T-helper 22 cell (primary cell): Measurements from ENCODE around the gene PITHD1.
A peak's percentile ranks its signal among the peaks of the same experiment; 100 is the strongest.
"Not testable (repeated sequence)": the region's sequence is repeated elsewhere in the genome, so short reads cannot be mapped to it uniquely, and the experiment has no call there.

Source experiments
- DNase-seq: peaks from one replicate; pipeline ENCODE4 v3.0.0-alpha.2; 2020; ENCODE audit warnings: low read depth

The PITHD1 gene

GRCh38 chr1:23774174-23774880, 3.9 kb upstream of the PITHD1 start:
- DNase-seq = no peak

GRCh38 chr1:23776217-23776616, 2.0 kb upstream of the PITHD1 start:
- no peak for DNase-seq

- DNase-seq = no peak
These were observed 1.7 kb downstream of the PITHD1 start for GRCh38 chr1:23779826-23780371.

GRCh38 chr1:23783141-23783540, 4.9 kb downstream of the PITHD1 start:
- DNase-seq = not testable (repeated sequence)

- DNase-seq = no peak
These were observed 6.6 kb downstream of the PITHD1 start for GRCh38 chr1:23784846-23785245.

DNA sequence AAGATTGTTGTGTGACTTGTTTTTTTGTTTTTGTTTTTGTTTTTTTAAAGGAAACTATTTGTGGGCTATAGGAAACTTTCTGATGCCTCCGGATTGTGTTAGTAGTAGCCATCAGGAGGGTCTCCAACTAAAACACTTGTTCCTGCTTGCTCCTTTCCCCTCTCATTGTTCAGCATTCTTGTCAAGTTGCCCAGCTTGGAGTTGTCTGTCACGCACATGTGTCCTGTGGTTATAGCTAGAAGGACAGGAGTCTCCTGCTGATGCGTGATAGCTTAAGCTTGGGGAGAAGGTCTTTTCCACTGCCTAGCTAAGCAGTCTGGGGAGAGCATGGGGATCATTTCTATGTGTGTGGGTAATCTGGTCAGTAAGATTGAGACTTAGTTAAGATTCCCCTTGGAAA, 9.5 kb downstream of the PITHD1 start:
- DNase-seq = no peak

GRCh38 chr1:23788695-23789094, 10.5 kb downstream of the PITHD1 start:
- no peak for DNase-seq

GRCh38 chr1:23790696-23791515, 12.7 kb downstream of the PITHD1 start, which contains the start of gene LYPLA2:
LYPLA2 (plus strand) TSS chr1:23791145; CDS start chr1:23792683, 1,538 bp downstream.
- peak; percentile 77 for DNase-seq

DNA sequence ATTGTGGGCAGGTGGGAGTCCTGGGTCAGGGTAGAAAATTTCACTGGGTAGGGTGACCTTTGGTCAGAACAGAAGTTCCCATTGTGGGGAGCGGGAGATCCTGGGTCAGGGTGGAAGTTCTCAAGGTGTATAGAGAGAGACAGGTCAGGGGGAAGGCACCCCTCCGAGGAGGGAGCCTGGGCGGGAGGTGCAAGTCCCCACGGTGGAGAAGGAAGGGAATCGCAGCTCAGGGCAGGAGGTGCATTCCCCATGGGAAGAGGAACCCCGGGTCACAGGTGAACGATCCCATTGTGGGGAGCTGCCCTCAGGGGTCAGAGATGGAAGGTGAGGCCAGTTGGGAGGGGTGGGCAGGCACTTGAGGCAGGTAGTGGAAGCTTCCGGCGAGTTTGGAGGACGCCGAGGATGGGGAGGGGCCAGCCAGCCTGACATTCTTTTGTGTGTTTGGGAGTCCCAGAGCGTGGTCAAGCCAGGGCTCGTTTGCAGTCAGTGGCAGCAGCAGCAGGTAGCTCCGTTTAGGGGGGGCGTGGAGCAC, 13.4 kb downstream of the PITHD1 start:
- DNase-seq = no peak

- DNase-seq = no peak
These were observed 14.1 kb downstream of the PITHD1 start for GRCh38 chr1:23792151-23792945.

GRCh38 chr1:23793018-23793781, 15.0 kb downstream of the PITHD1 start:
- DNase-seq = no peak

DNA sequence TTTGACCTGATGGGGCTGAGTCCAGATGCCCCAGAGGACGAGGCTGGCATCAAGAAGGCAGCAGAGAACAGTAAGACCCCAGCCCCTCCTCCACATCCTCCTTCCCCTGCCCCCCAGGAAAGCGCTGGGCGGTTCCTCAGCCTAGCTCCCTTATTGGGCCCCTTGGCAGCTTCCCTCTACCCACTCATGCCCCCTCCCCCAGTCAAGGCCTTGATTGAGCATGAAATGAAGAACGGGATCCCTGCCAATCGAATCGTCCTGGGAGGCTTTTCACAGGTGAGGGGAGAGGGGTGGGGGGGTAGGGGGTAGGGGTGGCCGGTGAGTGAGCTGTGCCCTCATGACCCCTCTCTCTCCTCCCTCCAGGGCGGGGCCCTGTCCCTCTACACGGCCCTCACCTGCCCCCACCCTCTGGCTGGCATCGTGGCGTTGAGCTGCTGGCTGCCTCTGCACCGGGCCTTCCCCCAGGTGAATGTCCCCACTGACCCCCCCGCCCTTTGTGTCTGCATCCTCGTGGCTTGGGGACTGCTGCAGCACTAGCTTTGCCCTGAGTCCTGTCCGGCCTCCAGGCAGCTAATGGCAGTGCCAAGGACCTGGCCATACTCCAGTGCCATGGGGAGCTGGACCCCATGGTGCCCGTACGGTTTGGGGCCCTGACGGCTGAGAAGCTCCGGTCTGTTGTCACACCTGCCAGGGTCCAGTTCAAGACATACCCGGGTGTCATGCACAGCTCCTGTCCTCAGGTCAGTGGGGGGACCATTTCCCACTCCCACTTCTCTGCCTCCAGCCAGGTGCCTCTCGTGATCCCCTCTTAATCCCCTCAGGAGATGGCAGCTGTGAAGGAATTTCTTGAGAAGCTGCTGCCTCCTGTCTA, 15.9 kb downstream of the PITHD1 start:
- no peak for DNase-seq

DNA sequence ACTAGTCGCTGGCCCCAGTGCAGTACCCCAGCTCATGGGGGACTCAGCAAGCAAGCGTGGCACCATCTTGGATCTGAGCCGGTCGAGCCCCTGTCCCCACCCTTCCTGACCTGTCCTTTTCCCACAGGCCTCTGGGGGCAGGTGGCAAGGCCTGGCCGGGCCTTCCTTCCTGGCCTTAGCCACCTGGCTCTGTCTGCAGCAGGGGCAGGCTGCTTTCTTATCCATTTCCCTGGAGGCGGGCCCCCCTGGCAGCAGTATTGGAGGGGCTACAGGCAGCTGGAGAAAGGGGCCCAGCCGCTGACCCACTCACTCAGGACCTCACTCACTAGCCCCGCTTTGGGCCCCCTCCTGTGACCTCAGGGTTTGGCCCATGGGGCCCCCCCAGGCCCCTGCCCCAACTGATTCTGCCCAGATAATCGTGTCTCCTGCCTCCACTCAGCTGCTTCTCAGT, 16.5 kb downstream of the PITHD1 start:
- DNase-seq = not testable (repeated sequence)

DNA sequence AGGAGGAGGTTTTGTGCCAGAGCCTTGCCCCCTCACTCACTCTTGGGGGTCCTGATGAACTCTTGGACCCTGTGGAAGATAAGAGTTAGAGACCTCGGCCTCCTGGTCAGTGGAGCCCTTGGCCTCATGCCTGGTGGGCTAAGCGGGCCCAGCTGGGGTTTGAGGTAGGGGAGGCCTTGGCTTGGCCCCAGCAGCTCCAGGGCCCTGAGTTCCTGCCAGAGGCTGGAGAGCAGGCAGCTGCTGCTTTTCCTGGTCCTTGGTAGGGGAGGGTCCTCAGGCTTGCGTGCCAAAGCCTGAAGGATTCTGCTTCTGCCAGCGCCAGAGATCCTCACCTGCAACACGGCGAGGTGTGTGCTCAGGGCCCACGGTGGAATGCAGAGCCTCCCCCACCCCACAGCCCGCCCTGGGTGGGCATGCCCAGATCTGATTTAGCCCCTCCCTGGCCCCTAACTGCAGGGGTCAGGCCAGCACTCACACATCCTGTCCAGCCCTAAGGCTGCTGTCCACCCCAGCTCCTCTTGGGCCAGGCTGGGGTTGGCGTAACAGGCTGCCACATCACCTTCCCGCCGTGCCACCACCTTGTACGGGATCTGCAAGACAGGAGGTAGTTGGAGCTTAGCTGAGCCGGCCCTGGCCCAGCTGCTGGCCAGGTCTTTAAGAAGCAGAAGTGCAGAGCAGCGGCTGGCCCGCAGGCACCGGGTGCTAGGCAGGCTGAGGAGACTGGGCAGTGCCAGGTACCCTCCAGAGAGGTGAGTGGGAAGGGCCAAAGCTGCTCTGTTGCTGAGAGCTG, 17.7 kb downstream of the PITHD1 start:
- no peak for DNase-seq

- no peak for DNase-seq
These were observed 18.5 kb downstream of the PITHD1 start for GRCh38 chr1:23796466-23797271.

DNA sequence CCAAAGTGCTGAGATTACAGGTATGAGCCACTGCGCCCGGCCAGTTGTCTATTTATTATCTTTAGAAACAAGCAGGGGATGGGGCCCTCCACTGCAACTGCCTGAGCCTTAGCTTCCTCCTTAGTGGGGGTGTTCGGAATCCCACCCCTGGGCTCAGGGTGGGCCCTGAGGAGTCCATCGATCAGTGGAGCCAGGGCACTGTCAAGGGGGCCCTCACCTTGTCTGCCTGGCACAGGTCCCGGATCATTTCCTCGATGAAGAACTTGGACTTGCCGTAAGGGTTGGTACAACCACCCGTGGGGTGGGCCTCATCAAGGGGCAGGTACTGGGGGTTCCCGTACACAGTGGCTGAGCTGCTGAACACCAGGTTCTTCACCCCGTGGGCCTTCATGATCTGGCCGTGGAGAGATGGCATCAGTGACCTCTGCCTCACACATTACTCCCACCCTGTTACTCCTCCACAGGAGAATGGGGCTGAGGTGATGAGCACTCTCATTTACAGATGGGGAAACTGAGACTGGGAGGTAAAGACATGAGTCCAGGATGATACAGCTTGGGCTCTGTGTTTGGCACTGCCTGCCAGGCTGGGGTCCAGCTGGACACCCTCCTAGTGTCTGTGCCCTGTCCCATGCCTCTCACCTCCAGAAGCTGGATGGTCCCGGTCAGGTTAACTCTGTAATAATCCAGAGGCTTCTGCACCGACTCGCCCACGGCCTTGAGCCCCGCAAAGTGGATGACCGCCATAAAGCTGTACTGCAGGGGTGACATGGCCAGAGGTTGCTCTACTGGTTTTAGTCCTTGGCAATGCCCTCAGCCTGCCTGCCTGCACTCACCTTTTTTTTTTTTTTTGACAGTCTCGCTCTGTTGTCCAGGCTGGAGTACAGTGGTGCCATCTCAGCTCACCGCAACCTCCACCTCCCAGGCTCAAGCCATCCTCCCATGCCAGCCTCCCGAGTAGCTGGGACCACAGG, 19.5 kb downstream of the PITHD1 start:
- no peak for DNase-seq

DNA sequence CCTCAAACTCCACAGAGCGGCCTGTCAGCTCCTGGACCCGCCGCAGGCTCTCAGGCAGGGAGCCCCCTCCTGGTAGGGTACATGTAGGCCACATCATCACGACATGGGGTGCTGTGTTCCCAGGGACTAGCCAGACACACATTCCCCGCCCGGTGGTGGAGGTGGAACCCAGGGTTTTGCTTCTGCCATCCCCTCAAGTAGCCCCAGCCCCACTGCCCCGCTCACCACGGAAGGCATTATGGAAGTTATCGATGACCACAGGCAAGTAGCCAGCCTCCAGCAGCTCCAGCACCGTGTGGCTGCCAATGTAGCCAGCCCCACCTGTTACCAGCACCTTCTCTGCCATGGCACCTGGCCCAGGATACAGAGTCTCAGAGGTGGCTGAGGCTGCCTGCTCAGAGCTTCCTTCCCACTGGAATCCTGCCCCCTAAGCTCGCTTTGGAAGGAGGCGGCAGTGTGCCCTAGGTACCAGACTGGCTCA, 20.5 kb downstream of the PITHD1 start:
- DNase-seq = no peak
